ENCODE results near the gene NGDN.

Gene NGDN

DNA sequence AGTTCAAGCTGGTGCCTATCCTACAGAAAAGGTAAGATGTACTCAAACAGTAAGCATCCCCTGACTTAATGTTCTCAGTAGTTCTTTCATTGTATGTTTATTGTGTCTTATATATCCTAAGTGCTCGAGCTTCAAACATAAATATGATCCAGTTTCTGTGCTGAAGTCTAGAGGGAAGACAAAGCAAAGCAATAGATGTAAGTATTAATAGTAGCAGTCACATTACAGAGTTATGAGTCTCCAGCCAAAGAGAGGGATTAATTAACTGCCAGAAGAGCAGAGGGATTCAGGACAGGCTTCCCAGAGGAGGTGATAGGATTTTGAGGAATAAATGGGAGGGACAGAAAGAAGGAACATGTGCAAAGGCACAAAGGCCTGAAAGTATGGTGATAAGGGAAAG, 1.4 kb downstream of the NGDN start:
- no peak for DNase-seq (ENCODE audit: low read depth)

DNA sequence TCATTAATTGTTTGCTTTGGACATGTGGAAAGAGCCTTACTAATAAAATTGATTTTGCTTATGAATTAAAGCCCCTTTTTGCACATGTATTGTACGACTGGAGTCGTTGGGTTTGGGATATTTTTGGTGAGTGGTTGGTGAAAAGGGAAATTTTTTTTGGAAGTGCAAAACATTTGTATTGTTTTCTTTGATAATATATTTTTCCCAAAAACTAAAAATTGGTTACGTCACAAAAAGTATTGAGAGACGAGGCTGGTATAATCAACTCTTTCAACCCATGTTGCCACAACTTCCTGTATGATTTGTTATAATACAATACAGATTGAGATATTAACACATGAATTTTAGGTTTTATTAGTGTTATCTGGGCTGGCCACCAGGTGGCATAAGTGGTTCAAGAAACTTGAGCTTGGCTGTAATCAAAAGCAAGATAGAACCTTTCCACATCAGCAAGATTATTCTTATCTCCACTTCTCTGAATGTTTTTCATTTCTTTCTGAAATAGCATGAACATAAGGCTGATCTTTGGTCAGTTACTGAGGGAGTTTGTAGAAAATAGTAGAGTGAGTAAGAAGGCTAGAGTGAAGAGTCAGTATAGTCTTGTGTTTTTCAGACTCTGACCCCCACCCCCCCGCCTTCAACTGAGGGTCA, 8.7 kb downstream of the NGDN start:
- DNase-seq (ENCODE audit: low read depth), result peak; percentile 28

DNA sequence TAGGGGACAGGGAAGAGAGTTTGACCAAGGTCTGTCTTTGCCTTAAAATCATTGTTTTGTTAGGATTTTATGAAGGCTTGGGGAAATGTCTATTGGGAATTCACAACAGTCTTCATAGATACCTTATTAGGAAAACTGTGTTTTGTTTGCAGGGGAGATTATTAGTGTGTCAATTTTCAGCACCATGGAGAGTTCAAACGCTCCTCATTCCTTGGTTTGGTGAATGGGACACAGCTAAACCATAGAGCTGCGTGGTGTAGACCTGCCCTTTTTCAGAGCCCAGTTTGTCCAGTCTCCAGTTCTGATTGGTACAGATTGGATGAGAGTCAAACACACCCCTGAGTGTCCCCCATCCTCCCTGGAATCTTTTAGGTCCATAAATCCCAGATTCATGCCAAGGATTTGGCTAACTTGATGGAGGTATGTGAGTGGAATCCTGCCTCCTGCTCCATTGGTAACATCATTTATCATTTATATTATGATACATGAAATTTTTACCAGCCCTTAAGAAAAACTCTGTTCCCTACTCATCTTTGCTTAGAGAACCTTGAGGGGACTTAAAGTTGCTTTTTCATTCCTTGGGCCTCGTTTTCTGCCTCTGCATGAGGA, 12.0 kb downstream of the NGDN start:
- no peak for DNase-seq (ENCODE audit: low read depth)

DNA sequence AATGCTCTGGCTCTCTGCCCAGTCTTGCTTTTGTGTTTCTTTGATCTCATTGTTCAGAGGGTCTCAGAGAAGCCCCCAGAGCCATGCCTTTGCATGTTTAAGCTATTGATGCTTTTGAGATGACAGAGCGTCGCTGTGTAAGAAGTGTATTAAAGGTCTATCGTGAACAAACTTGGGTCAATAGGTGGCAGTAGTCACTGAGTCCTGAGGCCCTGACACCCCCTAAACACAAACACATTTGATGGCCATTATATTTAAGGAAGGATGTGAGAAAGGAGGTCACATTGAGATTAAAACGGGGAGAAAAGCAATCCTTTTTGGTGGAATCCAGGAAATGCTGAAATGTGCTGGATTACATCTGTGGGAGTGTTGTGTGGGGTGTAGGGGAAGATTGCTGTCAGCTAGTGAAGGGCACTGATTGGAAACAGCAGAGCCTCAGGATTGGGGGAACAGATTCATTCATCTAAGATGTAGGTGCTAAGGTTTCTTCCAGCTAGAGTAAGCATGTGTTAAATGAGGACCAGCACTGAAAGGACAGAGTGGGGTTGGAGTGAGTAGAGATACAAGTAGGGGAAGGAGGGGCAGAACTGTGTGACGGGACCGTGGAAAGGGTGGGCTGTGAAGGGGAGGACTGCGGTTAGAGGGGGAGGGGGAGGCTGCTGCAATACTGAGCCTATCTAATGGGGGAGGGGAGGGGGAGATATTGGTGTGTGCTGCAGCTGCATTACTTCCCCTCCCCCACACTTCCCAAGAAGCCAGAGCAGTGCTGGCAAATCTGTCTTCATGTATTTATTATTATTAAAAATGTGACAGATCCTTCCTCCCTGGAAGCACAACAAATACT, 12.7 kb downstream of the NGDN start:
- DNase-seq (ENCODE audit: low read depth), result no peak

DNA sequence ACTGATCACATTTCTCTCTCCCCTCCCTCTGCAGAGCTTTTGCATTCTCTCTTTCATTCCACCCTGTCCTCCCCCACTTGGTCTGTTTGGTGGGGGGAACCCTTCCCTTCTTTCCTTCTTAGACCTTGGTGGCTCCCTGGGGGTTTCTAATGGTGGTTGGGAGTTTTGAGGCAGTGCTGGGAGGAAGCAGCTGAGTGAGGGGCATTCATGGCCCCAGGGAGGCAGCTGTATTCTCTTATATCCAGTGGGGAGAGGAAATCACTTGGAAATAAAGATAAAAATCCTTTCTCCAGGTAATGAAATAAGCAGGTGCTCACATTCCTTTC, 13.3 kb downstream of the NGDN start:
- no peak for DNase-seq (ENCODE audit: low read depth)

DNA sequence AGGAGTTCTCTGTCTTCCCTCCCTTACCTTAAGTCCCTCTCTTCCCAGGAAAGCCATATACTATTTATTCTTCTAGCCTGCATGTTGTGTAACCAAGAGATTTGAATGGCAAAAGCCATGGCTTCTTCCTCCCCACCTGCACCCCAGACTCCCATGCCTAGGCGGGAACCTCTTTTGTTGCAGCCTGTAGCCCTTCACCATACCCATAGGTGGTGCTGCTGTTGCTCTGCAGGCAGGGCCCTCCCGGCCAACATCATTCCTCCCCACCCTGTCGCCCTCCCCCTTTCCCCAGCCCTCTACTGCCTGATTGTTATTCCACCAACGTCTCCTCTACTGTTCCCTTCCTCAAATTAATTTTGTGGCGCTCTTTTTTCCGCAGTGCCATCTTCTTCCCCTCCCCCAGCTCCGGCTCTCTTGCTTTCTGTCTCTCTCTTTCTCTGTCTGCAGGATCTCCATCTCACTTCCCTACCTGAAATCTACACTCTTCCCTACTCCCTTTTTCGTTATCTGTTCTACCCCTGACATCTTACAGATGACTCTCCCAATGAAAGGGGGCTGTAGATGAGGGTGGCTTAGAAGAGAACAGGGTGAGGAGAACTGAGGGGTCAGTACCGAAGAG, 13.8 kb downstream of the NGDN start:
- DNase-seq (ENCODE audit: low read depth), result no peak

DNA sequence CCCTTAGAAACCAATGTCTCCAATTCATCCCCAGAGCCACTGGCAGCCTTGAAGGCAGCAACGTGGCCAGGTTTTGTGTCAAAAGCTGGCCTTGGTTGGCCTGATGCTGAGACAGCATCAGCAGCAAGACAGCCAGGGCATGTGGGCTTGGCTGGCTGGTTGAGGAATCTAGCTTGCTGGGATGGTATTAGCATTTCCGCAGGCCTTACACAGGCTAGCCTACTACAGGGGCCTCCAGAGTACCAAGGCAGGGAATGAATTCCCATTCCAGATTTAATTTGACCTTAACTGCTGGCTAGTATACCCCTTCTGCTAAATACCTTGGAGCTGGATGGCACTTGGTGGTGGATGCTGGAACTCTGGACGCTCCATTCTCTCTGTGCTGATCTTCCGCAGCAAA, 15.8 kb downstream of the NGDN start:
- DNase-seq (ENCODE audit: low read depth), result no peak

DNA sequence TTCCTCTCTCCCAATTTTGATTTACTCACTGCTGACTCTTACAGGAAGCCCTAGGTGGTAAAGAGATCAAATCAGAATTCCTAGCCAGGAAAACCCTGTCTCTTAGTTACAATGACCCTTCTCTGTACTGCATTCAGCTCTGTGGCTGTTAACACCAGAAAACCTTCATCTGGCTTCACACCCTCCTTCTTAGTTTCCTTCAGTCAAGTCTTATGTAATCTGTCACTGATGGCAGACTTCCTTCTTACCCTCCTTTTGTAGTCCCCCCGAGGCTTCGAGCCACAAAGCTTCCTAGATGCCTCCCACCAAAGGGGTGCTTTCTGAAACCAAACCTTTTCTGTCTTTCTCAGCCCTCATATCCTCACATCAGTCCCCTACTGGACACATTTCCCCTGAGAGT, 16.5 kb downstream of the NGDN start:
- DNase-seq (ENCODE audit: low read depth), result no peak

DNA sequence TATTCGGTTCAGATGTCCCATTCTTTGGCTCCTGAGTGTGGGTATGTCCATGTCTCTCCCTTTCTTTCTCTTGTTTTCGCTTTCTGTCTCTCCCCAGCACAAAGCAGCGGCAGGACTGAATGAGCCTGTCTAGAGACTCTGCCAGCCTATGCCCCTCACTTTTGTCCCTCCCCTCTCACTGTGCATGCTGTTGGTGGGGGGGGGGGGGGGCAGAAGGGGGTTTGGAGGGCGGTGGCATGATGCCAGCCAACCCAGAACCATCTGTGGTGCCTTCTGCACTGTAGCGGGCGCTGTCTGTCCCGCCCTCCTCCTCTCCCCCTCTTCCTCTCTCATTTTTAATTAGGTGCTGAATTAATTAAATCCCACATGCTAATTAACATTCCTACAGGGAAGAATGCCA, 17.7 kb downstream of the NGDN start:
- DNase-seq (ENCODE audit: low read depth), result no peak

DNA sequence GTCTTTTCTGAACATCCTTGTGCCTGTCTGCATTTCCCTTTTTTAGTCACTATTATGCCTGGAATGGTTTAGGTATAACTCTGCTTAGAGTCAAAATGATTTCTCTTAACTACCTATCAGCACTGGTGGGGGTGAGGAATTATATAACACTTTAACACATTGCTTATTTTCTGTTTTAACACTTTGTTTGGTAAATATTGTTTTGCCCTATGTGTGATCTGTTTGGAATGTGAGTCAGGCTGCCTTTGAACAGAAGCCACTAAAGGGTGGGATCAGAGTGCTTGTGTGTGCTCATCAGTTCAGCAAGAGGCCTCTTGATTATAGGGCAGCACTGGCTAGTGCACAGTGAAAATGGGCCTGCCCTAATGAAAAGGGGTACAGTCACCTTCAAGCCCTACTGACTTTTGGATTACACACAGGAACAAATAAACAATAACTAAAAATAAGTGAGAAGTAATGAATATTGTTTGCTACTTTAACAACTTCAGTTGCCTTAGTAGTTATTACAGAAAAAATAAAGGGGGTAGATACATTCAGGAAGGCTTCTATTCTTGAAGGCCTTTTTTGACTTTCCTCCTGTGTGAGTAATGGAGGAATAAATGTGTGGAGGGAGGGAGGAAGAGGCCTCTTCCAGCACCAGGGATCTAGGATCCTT, 23.2 kb downstream of the NGDN start:
- DNase-seq (ENCODE audit: low read depth), result no peak

DNA sequence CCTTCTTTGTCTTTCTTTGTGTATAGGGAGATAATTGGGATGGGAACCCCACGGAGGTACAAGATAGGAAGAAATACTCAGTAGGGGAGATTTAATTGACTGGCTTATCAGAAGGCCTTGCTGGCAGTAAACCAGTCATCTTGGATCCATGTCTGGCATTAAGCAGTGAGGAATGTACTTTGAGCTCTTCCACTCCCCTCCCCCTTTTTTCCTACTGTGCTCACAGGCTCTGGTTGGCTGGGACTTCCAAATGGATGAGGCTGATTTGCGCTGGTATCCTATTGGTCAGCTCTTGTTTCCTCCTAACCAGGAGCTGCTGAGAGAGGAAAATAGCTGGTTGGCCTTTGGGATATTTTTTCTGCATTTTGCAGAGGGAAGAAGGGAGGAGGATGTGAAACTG, 24.7 kb downstream of the NGDN start:
- no peak for DNase-seq (ENCODE audit: low read depth)

DNA sequence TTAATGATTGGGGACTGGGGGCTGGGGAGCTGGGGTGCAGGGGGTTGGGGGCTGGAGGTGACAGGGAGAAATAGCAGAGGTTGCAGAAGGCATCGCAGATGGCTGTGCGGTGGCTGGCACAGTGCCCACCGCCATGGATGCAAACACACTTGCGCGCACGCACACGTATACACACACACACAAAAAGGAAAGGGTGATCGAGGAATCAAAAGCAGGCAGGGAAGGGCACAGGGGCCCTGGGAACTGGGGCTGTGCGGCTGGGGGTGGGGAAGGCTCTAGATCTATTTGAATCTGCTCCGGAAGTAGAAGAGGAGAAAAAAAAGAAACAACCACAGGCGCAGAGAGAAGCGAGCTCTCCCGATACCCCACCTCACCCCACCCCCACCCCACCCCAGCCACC, 42.7 kb downstream of the NGDN start:
- no peak for DNase-seq (ENCODE audit: low read depth)

DNA sequence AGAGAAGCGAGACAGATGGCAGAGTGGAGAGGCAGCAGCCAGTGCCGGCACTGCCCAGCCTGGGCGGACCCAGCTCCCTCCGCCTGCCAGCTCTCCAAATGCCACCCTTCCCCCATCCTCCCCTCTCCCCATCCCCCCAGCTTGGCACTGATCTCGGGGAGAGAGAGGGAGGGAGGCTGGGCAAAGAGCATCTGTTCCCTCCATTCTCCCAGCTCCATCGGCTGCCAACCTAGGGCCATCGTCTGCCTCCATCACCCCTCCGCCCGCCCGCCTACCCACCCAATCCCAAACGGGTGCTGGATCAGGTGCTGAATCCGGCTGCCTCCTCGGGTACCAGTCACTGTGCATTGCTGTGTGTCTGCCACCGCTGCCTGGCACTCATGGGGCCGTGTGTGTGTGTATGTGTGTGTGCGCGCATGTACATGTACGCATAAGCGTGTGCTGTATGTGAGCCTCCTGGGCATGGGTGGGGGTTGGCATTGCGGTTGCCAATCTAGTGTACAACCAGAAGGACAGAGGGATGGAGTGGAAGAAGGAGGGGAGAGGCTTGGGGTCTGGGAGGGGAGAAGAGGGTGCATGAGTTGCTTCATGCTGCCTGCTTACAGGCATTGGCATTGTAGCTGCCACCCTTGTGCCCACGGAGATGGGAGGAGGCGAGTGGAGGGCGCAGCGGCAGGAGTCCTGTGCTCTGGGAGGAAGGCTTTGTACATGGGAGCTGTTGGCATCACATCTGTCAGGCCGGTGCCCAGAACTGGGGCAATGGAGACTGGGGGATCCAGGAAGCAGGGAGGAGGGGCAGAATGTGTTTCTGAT, 43.7 kb downstream of the NGDN start:
- no peak for DNase-seq (ENCODE audit: low read depth)

DNA sequence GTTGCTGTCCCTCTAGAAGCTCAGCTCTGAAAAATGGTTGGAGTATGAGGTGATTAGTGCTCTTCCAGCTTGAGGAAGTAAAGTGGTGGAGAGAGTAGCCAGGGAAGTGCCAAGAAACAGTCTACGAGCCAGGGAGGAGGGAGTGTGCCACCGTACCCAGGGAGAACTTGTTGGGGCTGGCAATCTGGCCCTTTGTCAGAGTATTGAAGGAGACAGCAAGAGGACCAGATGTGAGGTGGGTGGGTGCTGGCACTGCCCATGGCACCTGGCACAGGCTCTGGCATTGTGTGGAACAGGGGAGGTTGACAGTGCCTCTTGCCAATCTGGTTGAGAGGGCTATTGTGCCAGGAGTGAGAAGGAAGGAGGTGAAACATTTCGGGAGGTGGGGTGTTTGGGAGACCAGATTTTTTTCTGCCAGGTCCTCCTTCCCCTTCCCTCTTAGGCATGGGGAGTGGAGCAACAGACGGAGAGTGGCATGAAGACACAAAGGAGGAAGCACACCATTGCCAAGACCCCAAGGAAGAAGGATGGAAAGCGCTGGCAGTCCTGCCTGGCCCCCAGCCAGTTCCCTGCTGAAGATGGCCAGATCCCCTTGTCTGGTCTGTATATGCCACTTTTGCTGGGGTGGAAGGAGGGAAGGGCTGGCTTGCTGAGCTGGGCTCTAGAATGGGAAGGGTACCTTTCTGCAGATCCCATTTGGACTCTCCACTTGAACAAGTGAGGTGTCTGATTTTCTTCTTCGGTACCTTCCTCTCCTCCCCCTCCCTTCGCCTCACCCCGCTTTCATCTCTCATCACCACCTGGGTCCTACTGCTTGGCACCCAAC, 44.5 kb downstream of the NGDN start:
- no peak for DNase-seq (ENCODE audit: low read depth)

DNA sequence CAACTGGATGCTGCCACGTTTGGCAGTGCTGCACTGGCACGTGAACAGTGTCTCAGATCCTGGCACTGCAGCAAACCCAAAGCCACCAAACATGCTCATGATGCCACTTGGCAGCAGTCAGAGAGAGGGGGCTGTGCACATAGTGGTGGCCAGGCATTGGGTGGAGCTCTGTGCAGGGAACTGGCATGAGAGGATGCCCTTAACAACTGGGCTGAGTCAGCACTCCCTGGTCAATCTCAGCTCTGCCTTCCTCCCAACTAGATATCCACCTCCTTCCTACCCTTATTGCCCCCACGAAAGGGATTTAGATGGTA, 45.1 kb downstream of the NGDN start:
- DNase-seq (ENCODE audit: low read depth), result no peak

DNA sequence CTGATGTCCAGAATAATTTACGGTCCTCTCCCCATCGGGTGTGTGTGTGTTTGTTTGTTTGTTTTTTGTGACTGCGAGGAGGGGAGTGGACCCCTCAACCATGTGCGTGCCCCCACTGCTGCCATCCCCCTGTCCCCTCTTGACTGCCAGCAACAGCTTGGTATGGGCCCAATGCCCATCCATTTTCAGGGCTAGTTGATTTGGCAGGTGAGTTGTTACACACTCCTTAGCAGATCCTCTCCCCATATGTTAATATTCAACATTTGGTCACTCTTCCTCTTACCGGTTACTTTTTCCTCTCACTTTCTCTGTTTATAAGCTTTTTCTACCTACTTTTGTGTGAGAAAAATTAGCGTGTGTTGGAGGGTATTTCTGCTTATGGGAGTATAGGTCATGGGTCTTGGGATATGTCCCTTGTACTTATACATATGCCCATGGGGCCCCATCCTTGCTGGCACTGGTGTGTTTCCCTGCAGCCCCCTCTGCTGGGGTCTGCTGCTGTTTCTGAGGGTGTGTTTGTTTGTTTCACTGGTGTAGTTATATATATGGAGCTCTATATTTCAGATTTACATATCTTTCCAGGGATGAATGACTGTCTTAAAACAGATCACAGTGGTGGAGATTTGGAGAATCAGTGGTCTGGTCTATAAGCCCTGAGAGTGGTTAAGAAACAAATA, 48.3 kb downstream of the NGDN start:
- DNase-seq (ENCODE audit: low read depth), result no peak

DNA sequence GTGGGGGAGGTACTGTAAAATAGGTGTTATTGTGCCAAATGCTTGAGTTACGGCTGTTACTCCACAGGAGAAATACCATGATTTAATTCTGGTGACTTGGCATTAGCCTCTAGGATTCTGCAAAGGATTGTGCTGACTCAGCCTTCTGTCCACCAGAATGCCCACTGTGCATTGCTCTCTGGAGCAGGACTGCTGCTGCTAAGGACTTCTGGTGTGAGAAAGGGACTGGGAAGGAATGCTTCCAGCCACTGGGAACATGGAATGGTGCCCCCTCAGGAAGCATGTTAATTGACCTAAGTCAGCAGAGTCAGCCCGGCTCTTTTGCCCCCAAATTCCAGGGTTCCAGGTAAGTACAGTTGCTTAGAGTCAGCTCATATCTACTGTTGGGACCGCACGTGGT, 49.2 kb downstream of the NGDN start:
- no peak for DNase-seq (ENCODE audit: low read depth)

DNA sequence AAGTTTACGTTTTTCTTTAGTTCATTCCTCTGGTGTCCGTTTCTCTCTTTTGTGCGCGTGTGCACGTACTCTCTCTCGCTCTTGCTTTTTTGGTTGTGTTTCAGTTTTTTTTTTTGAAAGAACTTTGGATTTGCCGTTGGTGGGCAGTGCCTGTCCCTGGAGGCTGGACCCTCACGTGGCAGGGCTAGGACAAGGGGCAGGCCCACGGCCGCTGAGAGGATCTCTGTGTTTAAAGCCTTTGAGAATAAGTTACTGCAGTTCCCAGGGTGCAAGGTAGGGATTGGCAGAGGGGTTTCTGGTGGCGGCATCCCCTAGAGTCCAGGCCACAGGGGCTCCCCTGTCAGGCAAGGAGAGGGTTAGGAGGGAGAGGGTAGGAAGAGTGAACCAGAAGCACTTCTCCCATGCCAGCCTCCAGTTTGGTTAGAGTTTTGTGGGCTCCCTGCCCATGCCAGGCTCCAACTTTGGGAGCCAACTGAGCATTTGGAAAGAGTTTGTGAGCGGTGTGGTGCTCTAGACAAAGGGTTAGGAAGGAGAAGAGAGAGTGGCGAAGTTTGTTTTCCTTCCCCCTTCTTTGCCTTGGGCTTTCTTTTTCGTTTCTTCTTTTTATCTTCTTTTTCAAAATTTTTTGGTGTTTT, 51.5 kb downstream of the NGDN start:
- no peak for DNase-seq (ENCODE audit: low read depth)

DNA sequence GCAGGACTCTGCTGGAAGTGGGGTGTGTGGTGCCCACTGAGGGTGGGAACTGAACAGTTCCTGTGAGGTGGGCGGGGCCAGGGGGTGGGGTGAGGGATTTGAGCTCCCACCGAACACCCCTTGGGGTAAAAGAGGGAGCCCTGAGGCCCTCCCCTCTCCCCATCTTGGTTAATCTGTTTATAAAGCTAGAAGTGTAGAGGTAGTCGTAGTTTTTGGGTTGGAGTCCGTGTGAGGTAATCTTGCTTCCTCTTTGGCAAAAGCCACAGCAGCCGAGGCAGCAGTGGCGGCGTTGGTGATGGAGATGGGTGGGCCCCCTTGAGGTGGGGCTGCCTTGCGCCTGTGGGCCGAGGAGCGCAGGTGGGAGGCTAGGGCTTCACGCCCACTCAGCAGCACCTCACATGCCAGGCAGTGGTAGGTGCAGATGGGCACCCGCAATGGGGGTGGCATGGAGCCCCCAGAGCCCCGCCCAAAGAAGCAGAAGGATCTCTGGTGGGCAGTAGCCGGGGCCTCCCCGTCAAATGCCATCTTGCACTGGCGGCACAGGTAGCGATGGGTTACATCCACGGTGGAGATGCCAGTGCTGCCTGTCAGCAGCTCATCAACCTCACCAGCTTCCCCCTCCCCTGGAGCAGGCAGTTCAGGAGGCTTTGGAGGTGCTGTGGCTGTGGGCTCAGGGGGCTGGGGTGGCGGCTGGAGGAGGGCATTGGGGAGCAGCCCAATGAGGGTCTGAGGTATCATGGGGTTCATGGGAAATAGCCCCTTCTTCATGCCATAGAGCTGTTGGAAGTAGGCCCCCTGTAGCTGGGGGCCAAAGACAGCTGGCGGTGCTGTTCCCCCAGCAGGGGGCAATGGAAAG, 52.5 kb downstream of the NGDN start:
- DNase-seq (ENCODE audit: low read depth), result no peak

Measured in GM04504 (cell line).